Stimulated activated CD4-positive, alpha-beta T cell treated with anti-CD3 and anti-CD28 coated beads, Interleukin-12 subunit alpha, Interleukin-12 subunit beta, amount 100 ng/mL, for 48 hours (primary cell): ENCODE measurements around the gene SUMO2.
"Not testable (repeated sequence)": the region's sequence is repeated elsewhere in the genome, so short reads cannot be mapped to it uniquely, and the experiment has no call there.

Experiments used
- DNase-seq, 3 donors: peaks; one replicate each; pipeline ENCODE4 v3.0.0-alpha.2; 2020; ENCODE audit warnings: low read depth in 2 of 3, low spot score in 1 of 3

The SUMO2 gene

GRCh38 chr17:75181608-75182318 lies 996 bp downstream of the SUMO2 start:
- peak; percentile 16 to 39 (median 22) for DNase-seq

DNA sequence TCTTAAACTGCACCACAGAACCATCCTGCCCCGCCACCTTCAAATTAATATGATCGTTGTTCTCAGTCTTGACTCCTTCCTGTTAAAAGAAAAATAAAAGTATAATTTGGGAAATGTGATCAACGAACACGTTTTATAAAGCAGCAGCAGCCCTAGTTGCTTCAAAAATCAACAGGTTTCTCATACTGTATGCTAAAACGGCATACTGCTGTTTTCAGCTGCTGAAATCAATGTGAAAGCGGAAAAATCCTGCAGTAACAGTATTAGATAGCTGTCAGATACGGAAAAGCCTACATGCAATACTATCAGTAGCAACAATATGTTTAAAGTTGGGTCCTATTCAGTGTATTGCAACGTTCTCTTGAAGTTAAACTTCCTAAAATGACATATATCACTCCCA lies 1.6 kb downstream of the SUMO2 start:
- DNase-seq: no peak

GRCh38 chr17:75178453-75178852 lies 4.3 kb downstream of the SUMO2 start:
- no peak for DNase-seq

DNA sequence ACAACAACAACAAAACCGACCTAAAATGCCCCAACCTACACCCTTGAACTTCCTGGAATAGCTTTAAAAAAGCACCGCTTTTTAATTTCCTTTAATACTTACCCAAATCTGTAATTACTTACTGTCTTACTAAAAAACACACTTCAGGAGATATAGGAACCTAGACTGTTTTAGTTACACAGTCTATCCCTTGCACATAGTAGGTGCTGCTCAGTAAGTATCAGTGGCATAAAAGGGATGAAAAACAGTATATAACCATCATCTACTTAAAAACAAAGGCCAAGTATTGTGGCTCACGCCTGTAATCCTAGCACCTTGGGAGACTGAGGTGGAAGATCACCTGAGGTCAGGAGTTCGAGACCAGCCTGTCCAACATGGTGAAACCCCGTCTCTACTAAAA lies 6.1 kb downstream of the SUMO2 start:
- no peak for DNase-seq

GRCh38 chr17:75174996-75175395 lies 7.8 kb downstream of the SUMO2 start:
- DNase-seq: no peak

- DNase-seq: no peak
These were observed 9.2 kb downstream of the SUMO2 start for GRCh38 chr17:75173526-75173925.

GRCh38 chr17:75168998-75169397 lies 13.8 kb downstream of the SUMO2 start:
- no peak for DNase-seq

DNA sequence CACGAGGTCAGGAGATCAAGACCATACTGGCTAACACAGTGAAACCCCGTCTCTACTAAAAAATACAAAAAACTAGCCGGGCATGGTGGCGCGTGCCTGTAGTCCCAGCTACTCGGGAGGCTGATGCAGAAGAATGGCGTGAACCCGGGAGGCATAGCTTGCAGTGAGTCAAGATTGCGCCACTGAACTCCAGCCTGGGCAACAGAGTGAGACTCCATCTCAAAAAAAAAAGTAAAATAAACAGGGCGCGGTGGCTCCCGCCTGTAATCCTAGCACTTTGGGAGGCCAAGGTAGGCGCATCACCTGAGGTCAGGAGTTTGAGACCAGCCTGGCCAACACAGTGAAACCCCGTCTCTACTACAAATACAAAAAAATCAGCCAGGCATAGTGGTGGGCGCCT lies 18.2 kb downstream of the SUMO2 start:
- DNase-seq: not testable (repeated sequence)

DNA sequence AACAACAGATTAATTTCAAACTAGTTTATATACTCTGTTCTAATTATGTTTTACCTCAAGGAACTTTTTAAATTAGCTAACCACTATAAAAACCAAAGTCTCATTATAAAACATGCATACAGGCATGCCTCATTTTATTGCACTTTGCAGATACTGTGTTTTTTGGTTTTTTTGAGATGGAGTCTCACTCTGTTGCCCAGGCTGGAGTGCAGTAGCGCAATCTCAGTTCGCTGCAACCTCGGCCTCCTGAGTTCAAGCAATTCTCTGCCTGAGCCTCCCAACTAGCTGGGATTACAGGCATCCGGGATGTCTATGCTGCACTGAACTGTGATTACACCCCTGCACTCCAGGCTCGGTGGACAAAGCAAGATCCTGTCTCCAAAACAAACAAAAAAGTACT lies 19.7 kb downstream of the SUMO2 start:
- no peak for DNase-seq

DNA sequence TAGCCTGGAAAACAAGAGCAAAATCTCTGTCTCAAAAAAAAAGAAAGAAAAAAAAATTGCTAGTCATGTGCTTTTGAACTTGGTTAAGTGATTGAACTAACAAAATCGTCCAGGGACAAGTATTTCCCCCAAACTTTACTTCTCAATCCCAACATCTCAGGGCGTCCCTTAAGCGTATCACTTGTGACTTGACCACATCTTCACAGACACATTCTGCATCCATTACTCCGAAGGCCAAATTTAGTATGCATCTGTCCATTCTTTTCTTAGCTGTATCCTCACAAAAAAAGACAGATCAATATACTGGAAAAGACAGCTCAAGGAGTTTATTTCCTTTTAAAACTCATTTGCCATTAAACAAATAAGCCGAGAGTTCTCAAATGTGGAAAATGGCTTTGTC lies 22.5 kb downstream of the SUMO2 start:
- no peak for DNase-seq

DNA sequence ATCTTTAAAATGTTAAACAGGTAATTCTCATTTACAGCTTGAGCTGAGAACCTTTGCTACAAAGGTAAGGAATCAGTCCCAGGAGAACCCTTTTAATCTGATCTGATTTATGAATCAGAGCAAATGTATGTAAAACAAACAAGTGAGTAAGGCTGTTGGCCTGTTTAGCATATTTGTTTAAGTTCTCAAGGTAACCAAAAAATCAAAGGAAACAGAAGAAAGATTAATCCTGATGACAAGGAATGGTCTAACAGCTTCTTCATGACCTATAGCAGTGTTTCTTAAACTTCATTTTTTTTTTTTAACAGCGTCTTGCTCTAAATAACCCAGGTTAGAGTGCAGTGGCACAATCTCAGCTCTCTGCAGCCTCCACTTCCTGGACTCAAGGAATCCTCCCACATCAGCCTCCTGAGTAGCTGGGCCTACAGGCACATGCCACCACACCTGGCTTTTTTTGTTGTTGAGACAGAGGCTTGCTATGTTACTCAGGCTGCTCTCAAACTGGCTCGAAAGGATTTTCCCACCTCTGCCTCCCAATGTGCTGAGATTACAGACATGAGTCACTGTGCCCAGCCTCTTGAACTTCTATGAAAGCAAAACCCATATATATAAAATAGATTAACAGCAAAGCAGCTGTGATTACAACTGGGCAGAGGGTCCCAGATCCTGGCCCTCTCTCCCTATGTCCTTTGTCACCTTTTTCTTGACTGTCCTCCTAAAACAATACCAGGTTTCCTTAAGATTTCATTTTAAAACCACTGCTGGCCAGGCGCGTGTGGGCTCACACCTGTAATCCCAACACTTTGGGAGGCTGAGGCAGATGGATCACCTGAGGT lies 23.3 kb downstream of the SUMO2 start:
- DNase-seq: no peak

GRCh38 chr17:75158480-75158879 lies 24.3 kb downstream of the SUMO2 start:
- not testable (repeated sequence) for DNase-seq

DNA sequence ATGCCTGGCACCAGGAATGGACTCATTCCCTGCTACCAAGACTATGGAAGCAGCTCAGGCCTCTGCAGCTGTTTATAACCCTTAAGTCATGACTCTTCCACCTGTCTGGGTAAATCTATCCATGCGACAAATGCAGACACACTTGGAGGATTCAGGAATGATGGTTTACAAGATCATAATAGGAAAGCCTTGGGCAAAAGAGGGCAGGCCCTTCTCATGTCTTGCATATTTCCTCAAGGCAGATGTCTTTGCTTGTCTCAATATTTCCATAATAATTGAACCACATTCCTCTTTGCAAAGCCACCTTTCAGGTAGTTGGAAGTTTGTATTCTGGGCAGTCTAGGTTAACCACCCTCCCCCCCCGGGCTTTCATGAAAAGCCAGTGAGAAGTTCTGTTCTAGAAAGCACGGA lies 27.6 kb downstream of the SUMO2 start:
- no peak for DNase-seq

DNA sequence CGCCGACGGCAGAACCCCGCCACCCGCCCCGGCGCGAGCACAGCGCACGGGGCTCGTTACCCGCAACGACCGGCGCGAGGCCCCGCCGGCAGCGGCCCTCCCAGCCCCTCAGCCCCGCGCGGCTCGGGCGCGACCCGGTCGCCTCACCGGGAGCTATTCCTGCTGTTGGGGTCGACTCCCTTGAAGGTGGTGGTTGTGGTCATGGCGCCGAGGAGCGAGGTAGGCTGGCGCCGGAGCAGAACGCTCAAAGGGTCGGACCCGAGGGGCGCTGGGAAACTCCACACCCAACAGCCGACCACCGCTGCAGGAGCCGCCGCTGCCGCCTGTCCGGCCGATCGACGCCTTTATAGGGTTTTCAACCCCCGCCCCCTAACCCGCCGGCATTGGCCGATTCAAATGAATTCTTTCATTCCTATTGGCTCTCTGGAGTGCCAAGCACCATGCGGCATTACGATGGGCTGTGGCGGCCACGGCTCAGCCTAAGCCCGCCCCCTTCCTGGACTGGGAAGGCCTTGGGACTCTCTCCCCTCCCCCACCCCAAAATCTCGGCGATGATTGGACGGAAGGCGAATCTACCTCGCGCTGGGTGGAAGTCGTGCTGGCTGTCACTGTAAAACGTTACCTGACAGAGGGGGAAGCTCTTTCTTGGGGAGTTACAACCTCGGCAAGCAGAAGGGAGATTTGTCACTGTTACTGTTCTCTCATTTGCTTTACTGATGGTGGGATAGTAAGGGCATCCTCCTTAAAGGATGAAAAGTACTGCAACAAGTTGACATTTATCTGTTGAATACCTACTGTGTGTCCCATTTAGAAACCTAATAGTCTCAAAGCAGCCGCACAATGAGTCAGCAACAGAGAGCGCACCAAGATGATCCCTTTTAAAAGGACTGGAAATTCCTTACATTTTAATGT lies 28.3 kb downstream of the SUMO2 start, which contains the start of gene JPT1:
TSS of gene JPT1 (minus strand) at position 318 of the 912 bp plus-strand sequence. CDS start at position 203, 115 bp downstream.
- peak; percentile 98 to 99 (median 98) for DNase-seq

DNA sequence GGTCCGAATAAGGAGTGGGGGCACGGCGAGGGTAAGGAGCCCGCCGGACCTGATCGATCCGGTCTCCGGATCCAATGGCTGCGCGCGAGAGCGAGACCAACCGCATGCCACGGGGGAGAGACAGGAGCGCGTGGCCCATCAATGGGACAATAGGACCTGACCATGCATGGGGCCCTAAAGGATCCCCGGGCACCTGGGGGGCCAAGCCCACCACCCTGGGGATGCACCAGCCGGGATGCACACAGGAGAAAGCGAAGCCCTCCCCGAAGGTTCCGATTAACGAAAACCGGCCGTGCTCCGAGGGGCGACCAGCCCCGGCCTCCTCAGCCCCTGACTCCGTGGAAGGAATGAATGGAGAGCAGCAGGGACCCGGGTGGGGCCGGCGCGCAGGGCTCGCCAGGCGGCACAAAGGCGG lies 29.0 kb downstream of the SUMO2 start:
- DNase-seq: peak in 1 of 3 donors; percentile 17

GRCh38 chr17:75152922-75153779 lies 29.6 kb downstream of the SUMO2 start:
- DNase-seq: peak in 1 of 3 donors; percentile 17

DNA sequence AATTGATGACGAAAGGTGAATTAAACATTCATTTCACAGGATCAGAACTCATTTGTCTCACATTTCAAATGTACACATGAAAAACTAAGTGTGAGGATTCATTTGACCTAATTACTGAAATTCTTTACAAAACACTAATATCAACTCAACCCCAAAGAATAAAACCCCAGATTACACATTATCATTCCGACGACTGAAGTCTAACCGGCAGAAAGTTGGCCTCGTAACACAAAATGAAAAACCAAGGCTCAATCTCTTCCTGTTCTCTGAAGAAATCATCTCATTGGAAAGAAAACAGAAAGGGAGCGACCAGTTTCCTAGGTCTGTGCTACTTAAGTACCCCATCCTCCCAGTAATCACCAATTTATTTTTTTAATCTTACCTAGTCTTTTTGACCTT lies 30.2 kb downstream of the SUMO2 start:
- DNase-seq: no peak

DNA sequence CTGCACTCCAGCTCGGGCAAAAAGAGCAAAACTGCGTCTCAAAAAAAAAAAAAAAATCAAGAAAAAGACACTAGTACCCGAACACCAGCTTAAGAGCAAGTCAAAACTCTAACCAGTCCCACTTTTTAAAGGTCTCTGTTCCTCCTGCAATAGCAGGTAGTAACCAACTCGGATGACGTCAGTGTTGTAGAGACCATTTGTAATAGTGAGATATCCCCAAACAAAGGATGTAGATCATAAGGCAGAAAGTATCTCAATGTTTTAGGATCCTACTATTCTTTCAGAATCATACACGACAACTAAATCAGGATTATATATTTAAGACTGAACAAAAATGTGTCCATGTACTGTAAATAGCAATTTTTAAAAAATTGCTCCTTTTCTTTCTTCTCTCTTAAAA lies 30.8 kb downstream of the SUMO2 start:
- DNase-seq: no peak

DNA sequence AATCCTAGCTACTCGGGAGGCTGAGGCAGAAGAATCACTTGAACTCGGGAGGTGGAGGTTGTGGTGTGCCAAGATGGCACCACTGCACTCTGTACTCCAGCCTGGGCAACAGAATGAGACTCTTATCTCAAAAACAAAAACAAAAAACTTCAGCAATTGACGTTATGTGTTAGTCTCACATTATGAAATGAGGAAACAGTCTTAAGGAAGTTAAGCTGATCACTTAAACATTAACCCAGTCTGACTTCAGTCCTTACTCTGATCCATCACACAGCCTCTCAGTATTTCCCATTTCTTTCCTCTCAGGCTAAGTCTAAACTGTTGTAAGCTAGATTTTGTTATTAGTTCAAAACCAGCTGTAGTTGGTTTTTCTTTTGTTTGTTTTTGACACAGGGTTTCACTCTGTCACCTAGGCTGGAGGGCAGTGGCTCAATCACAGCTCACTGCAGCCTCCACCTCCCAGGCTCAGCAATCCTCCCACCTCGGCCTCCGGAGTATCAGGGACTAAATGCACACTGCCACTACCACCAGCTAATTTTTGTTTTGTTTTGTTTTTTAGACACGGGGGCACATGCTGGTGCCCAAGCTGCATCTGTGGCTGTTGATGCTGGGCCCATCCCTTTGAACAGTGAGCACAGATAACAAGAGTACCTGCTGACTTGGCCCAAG lies 34.7 kb downstream of the SUMO2 start:
- no peak for DNase-seq

- DNase-seq: no peak
These were observed 36.2 kb downstream of the SUMO2 start for GRCh38 chr17:75146592-75146991.
